ENCODE results near the gene CTXND2.

DNA sequence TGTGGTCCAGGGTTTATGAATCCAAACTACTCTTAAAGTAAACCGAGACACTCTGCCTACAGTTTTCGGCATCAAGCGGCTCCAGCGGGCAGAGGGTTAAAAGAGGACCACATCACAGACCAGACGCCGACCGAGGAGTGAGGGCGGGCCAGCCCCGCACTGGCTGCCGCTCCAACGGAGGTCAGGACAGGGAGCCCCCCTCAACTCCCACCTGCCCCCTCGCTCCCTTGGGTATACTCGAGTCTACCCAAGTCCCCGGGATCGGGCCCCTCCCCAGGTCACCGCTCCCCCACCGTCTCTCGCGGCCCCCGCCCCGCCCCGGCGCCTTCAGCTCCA is 10.8 kb upstream of the CTXND2 start:
- TF ChIP-seq, protein P1, sequence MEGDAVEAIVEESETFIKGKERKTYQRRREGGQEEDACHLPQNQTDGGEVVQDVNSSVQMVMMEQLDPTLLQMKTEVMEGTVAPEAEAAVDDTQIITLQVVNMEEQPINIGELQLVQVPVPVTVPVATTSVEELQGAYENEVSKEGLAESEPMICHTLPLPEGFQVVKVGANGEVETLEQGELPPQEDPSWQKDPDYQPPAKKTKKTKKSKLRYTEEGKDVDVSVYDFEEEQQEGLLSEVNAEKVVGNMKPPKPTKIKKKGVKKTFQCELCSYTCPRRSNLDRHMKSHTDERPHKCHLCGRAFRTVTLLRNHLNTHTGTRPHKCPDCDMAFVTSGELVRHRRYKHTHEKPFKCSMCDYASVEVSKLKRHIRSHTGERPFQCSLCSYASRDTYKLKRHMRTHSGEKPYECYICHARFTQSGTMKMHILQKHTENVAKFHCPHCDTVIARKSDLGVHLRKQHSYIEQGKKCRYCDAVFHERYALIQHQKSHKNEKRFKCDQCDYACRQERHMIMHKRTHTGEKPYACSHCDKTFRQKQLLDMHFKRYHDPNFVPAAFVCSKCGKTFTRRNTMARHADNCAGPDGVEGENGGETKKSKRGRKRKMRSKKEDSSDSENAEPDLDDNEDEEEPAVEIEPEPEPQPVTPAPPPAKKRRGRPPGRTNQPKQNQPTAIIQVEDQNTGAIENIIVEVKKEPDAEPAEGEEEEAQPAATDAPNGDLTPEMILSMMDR (IDR thresholded peaks at IDR 0.05) = no peak
- no peak for TF ChIP-seq POLR2A (IDR thresholded peaks at IDR 0.05)
